PC-3 (cell line): ENCODE data around the gene MORN1.

Source experiments
- EZH2 ChIP-seq: fragments of 300-600 bp; sonication (generic); IDR thresholded peaks from one replicate; pipeline ENCODE4 v1.6.1; 2017; ENCODE audit warnings: antibody characterized with exemption, mild to moderate bottlenecking, low read length; ENCODE audit not compliant: unreplicated experiment
- TF ChIP-seq, protein P1 (sequence below): fragments of 300-600 bp; sonication (generic); conservative IDR thresholded peaks from 2 replicates; pipeline ENCODE4 v1.5.1; 2017; ENCODE audit warnings: antibody characterized with exemption, low read depth, mild to moderate bottlenecking, low read length

DNA sequence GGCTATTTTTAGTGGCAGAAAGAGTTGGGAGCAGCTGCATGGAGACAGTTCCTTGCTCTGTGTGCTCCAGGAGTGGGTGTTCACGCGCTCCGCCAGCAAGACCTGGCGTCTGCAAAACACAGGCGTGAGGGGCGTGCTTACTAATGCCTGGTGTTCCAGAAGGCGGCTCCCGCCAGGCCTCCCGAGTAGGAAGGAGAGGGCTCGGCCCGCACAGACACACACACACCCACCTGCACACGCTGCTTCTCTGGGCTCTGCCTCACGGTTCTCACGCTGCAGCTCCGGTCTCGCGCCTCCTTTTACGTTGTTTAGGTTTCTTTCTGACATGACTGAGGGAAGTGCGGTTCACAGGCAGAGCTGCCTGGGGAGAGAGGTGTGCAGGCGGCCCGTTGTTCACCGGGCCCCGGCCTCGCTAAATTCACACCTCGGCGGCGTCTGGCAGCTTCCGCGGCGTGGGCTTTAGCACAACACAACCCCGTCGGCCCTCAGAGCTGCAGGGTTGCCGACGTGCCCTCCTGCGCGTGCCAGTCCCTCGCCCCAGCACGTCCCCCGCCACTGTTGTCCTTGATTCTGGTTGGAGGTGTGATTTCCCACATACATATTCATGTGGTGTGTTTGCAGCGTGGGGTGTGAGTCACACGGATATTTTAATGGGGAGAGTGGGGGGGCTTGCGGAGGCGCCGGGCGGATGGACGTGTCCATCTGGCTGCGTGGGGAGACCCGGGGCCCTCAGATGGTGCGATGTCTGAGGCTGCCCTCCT lies 86.3 kb downstream of the MORN1 start:
- TF ChIP-seq, protein P1, sequence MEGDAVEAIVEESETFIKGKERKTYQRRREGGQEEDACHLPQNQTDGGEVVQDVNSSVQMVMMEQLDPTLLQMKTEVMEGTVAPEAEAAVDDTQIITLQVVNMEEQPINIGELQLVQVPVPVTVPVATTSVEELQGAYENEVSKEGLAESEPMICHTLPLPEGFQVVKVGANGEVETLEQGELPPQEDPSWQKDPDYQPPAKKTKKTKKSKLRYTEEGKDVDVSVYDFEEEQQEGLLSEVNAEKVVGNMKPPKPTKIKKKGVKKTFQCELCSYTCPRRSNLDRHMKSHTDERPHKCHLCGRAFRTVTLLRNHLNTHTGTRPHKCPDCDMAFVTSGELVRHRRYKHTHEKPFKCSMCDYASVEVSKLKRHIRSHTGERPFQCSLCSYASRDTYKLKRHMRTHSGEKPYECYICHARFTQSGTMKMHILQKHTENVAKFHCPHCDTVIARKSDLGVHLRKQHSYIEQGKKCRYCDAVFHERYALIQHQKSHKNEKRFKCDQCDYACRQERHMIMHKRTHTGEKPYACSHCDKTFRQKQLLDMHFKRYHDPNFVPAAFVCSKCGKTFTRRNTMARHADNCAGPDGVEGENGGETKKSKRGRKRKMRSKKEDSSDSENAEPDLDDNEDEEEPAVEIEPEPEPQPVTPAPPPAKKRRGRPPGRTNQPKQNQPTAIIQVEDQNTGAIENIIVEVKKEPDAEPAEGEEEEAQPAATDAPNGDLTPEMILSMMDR: no peak
- no peak for TF ChIP-seq EZH2
